ENCODE measurements around the gene PIN1.

Gene PIN1

GRCh38 chr19:9891609-9892373 lies 56.7 kb downstream of the PIN1 start:
- no peak for DNase-seq
